Heart right ventricle (tissue), 16 donors: ENCODE data around the gene HNRNPL. TPM values are rescaled to one million over a fixed set of nuclear protein-coding genes. Genes with fewer than 3 reads are reported as not detected.

Experiments used
- ATAC-seq, 8 donors: fragments of 200-7000 bp; cut with Tn5 transposase; one replicate each; pipeline ENCODE4 v1.9.1; 2020; ENCODE audit warnings: mild to moderate bottlenecking in 8 of 8, moderate library complexity in 8 of 8, moderate number of reproducible peaks in 1 of 8
- DNase-seq, 2 donors: peaks; one replicate each; pipeline ENCODE4 v3.0.0-alpha.2; 2020
- H3K27ac ChIP-seq, 10 donors: fragments of 200-600 bp; sonication (generic) in 2 of 10; one replicate each; pipeline versions ENCODE4 v1.5.0 to v1.8.0; 2020 to 2022; ENCODE audit warnings: mild to moderate bottlenecking in 3 of 10
- H3K27me3 ChIP-seq, 7 donors: fragments of 200-600 bp; one replicate each; pipeline ENCODE4 v1.8.0; 2021 to 2022; ENCODE audit warnings: mild to moderate bottlenecking in 2 of 7
- H3K36me3 ChIP-seq, 9 donors: fragments of 200-600 bp; sonication (generic) in 1 of 9; one replicate each; pipeline versions ENCODE4 v1.5.0 to v1.8.0; 2020 to 2022; ENCODE audit warnings: mild to moderate bottlenecking in 2 of 9
- H3K4me1 ChIP-seq, 9 donors: fragments of 200-600 bp; sonication (generic) in 1 of 9; one replicate each; pipeline versions ENCODE4 v1.5.0 to v1.8.0; 2020 to 2022; ENCODE audit warnings: mild to moderate bottlenecking in 4 of 9
- H3K4me3 ChIP-seq, 10 donors: fragments of 200-600 bp; sonication (generic) in 2 of 10; one replicate each; pipeline versions ENCODE4 v1.5.0 to v1.8.0; 2020 to 2022; ENCODE audit warnings: mild to moderate bottlenecking in 7 of 10, moderate library complexity in 2 of 10
- H3K9me3 ChIP-seq, 11 donors: fragments of 200-600 bp in 10 of 11; sonication (generic) in 2 of 11; one replicate each; pipeline versions ENCODE4 v1.5.0 to v1.8.0; 2013 to 2022; ENCODE audit warnings: mild to moderate bottlenecking in 2 of 11, control low read depth in 1 of 11, moderate library complexity in 1 of 11
- WGBS, 2 donors: extraction: QIAGEN DNeasy Blood & Tissue Kit; methylation state at CpG; one replicate each; pipeline ENCODE4 v1.1.7; 2013; ENCODE audit warnings: inconsistent platforms in 1 of 2; 5-methylcytosine and 5-hydroxymethylcytosine counted together
- intact Hi-C, 10 donors: fragments of 100-400 bp; cut with DNase I; formaldehyde crosslinking; loops; one replicate each; pipeline versions ENCODE4 v1.11.1 to v1.14.2; 2022
- long read RNA-seq, 3 donors: library from polyadenylated mRNA; unstranded; transcript quantifications; one replicate each; pipeline ENCODE4 v2.0.0, GENCODE V29; 2020 to 2021
- polyA plus RNA-seq, 2 donors: library from polyadenylated mRNA; stranded (reverse); fragments of 200-250 nt; gene quantifications; one replicate each; pipeline ENCODE4 v1.2.3, GENCODE V29; 2013
- total RNA-seq, 10 donors: library from RNA; stranded (reverse); fragmentation: NEBNext Ultra II Directional in 3 of 10; extraction: Animal tissue kit (Norgen Biotek cat#: 25700) in 3 of 10; gene quantifications; one replicate each; pipeline versions ENCODE4 v1.2.1 to v1.2.4, GENCODE V29; 2021 to 2023
- TF ChIP-seq, protein P1 (sequence below), 9 donors: fragments of 200-600 bp; sonication (generic) in 2 of 9; IDR thresholded peaks; one replicate each; pipeline versions ENCODE4 v1.5.0 to v1.8.0; 2021 to 2022; ENCODE audit warnings: antibody characterized with exemption in 9 of 9, mild to moderate bottlenecking in 5 of 9, moderate library complexity in 1 of 9
- donor health status: Arrhythmogenic right ventricular cardiomyopathy.
- donor health status: ischemic (EF 13 %, LVEDD 7.1; RV severe dilation, severe dysfunction).
- donor health status: healthy with polysubstance abuse.
- donor health status: DM: no; HTN: yes; CAD: no.
- donor health status: DM: no; HTN: no; CAD: no.
- donor health status: ischemic (EF 25% LVEDD 6.9; RV normal size, moderate dysfunction).
- donor health status: ischemic (EF 25% LVEDD 5.7; RV mildly dilated, moderate dysfunction).
- donor health status: healthy.
- donor health status: DM: yes; HTN: yes; CAD: no.
- donor health status: Ischemic cardiomyopathy.
- donor health status: ischemic (EF 35%, LVEDD 5.7; RV mildly dilated, moderate dysfunction).
- donor health status: nonischemic (EF 11% LVEDD 7.7; RV severe dilation, severe dysfunction).
- donor health status: DM: yes; HTN: yes; CAD: no.
- donor health status: PGD.
- donor health status: ischemic (EF 29% LVEDD 5.4; RV normal size, mild dysfunction).
- donor health status: nonischemic (EF 23%, LVEDD 6.1; RV moderate dilation, normal function).

HNRNPL gene
- total RNA-seq (100 to 1,000 TPM; 134 to 196 (median 170) TPM), polyA plus RNA-seq (100 to 1,000 TPM; 130 to 181 TPM)
- long read RNA-seq, donor 1, transcript HNRNPL-201 (13 exons, 2,471 nt) = major isoform, 83 of 158 reads
- long read RNA-seq, donor 1, transcript HNRNPL-206 (6 exons, 3,094 nt) = minor isoform, 11 of 158 reads
- long read RNA-seq, donor 1, partial matches to known transcripts = 44 of 158 reads
- long read RNA-seq, donor 1, other reads (novel, unspliced or antisense) = 15 of 158 reads
- long read RNA-seq, donor 2, transcript HNRNPL-206 (6 exons, 3,094 nt) = minor isoform, 12 of 149 reads
- long read RNA-seq, donor 2, transcript HNRNPL-201 (13 exons, 2,471 nt) = major isoform, 81 of 149 reads
- long read RNA-seq, donor 2, partial matches to known transcripts = 32 of 149 reads
- long read RNA-seq, donor 2, other reads (novel, unspliced or antisense) = 20 of 149 reads
- long read RNA-seq, donor 3, partial matches to known transcripts = 5 of 13 reads
- long read RNA-seq, donor 3, other reads (novel, unspliced or antisense) = 1 of 13 reads

DNA sequence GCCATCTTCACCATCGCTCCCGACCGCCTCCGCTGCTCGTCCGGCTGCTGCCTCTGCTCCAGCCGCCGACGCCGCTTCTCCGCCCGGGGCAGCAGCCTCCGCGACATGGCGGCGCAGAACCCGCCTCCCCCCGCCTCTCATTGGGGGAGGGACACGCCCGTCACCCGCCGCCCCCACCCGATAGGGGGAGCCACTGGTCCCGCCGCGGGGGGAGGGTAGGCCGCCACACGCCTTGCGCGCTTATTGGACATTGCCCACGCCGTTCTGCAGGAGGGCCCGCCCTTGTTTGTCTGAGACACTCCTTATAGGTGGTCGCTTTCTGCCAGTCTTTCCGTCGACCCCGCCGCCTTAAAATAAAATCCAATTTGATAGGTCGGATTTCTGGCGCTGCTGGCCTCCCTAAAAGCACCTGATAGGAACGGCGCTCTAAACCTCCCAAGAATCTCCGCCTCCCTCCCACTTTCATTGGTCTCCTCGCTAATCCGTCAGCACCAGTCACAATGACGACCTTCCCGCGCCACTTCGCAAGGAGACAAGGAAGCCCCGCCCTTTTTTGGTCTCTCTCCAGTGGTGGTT is at the start of gene HNRNPL:
TSS of gene HNRNPL (minus strand) at position 127 of the 576 bp plus-strand sequence. CDS start at position 107, 20 bp downstream.
- intact Hi-C loops = loop anchor here in 7 of 10 donors (1.0 to 10.0 kb wide), 10 partner anchors 19 to 215 kb away; partner anchors contain the start of genes NFKBIB (in 5 of the 7), SIRT2 (in 5 of the 7), ECH1 (in 2 of the 7) and MRPS12 (in 1 of the 7)
- TF ChIP-seq, protein P1, sequence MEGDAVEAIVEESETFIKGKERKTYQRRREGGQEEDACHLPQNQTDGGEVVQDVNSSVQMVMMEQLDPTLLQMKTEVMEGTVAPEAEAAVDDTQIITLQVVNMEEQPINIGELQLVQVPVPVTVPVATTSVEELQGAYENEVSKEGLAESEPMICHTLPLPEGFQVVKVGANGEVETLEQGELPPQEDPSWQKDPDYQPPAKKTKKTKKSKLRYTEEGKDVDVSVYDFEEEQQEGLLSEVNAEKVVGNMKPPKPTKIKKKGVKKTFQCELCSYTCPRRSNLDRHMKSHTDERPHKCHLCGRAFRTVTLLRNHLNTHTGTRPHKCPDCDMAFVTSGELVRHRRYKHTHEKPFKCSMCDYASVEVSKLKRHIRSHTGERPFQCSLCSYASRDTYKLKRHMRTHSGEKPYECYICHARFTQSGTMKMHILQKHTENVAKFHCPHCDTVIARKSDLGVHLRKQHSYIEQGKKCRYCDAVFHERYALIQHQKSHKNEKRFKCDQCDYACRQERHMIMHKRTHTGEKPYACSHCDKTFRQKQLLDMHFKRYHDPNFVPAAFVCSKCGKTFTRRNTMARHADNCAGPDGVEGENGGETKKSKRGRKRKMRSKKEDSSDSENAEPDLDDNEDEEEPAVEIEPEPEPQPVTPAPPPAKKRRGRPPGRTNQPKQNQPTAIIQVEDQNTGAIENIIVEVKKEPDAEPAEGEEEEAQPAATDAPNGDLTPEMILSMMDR (IDR thresholded peaks at IDR 0.05) = peak in 8 of 9 donors; percentile 45 to 74 (median 64)
- ATAC-seq (peak; percentile 72 to 86 (median 80)), DNase-seq (peak; percentile 99 to 100)
- H3K4me3 ChIP-seq = peak within 1 kb of the TSS; percentile 80 to 98 (median 90)
- H3K9me3 ChIP-seq = no peaks in the 10 kb centered on the region
- H3K27me3 ChIP-seq = no peaks in the 10 kb centered on the region
- H3K27ac ChIP-seq = peak within 1 kb of the TSS; percentile 99 to 100 (median 100)
- WGBS, 2 donors = 0 to 1% methylated on average over 50 of the region's 50 CpGs
- H3K36me3 ChIP-seq = peaks cover 0 to 36% (median 29%) of the 10 kb centered on the region in 9 donors
- peaks cover 17 to 58% (median 46%) of the 10 kb centered on the region in 9 donors for H3K4me1 ChIP-seq

DNA sequence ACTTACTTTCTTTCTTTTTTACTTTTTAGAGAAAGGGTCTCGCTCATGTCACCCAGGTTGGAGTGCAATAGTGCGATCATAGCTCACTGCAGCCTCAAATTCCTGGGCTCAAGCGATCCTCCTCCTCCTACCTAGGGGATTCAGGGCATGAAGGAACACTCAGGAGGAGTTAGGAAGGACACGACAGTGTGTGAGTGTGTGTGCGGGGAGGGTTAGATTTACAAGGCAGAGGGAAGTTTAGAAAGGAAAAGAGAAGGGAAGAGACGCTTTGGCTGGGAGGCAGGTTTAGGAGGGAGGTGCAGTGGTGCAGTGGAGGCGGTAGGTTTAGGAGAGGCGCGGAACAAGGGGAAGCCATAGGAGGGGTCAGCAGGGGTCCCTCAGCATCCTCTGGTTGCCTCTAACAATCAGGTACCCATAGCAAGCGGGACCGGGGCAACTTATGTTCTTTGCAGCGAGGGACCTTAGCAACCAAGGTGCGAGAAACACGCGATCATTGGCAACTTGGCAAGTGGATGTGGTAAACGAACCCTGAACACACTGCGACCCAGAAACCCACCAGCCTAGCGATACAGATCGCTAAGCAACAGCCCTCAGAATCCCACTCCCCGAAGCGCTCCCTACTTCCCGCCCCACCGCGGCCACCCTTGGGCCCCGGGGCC is 49.1 kb upstream of the HNRNPL start:
- no peak for DNase-seq
- WGBS, 2 donors = 6 to 9% methylated on average over 25 of the region's 25 CpGs

DNA sequence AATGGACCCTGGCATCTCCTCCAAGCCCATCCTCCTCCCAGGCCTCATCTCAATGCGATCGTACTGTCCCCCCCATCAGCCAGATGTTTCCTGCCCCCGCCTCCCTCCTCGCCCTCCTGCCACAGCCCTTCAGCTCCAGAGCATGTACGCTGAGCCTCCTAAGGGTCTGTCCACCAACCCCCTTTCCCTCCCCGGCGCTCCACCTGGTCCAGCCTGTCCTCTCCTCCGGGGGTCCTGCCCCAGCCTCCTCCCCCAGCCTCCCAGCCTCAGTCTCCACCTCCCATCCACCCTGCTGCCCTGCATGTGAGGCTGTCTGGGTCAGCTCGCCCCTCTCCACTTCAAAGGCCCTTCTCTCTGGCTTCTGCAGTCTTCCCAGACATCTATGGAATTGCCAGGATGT is 45.2 kb upstream of the HNRNPL start:
- H3K36me3 ChIP-seq = peaks cover 0 to 41% (median 0%) of the 10 kb centered on the region in 9 donors
- peaks cover 4 to 49% (median 33%) of the 10 kb centered on the region in 9 donors for H3K4me1 ChIP-seq
- ATAC-seq (no peak), DNase-seq (no peak)
- no peaks in the 10 kb centered on the region for H3K9me3 ChIP-seq
- H3K27ac ChIP-seq = no peak overlapping the region
- H3K4me3 ChIP-seq = no peak overlapping the region
- WGBS, 2 donors = 60 to 69% methylated on average over 9 of the region's 9 CpGs
- TF ChIP-seq, protein P1 (IDR thresholded peaks at IDR 0.05) = no peak
- intact Hi-C loops = loop anchor here in 3 of 10 donors (5.0 to 10.0 kb wide), 2 partner anchors 43 to 270 kb away; no protein-coding TSS in a partner anchor
- no peaks in the 10 kb centered on the region for H3K27me3 ChIP-seq

More for the DNA sequence above, 49.1 kb upstream of the HNRNPL start:
- peak in 1 of 8 donors; percentile 9 for ATAC-seq
- Histone ChIP-seq H3K9me3 (peaks cover 0 to 5% (median 0%) of the 10 kb centered on the region in 11 donors), H3K27ac (peak overlapping the region in 9 of 10 donors; percentile 84 to 93 (median 87)), H3K36me3 (peaks cover 0 to 9% (median 0%) of the 10 kb centered on the region in 9 donors), H3K4me3 (peak overlapping the region; percentile 51 to 90 (median 80)), H3K27me3 (no peaks in the 10 kb centered on the region), H3K4me1 (peaks cover 4 to 41% (median 35%) of the 10 kb centered on the region in 9 donors)
- intact Hi-C loops = loop anchor here in 7 of 10 donors (1.0 to 10.0 kb wide), 6 partner anchors 46 to 274 kb away; partner anchors contain the start of gene HNRNPL (in 1 of the 7)
- TF ChIP-seq, protein P1 (IDR thresholded peaks at IDR 0.05) = no peak
